Liver (tissue), 9 donors: Measurements from ENCODE around the gene SLC25A45. TPM values are rescaled to one million over a fixed set of nuclear protein-coding genes. Genes with fewer than 3 reads are reported as not detected.

Source experiments
- DNase-seq: peaks from one replicate; pipeline ENCODE4 v3.0.0-alpha.2; 2017; ENCODE audit warnings: low spot score
- H3K27ac ChIP-seq, 2 donors: one replicate each; pipeline ENCODE4 v1.7.0; 2013; ENCODE audit warnings: inconsistent platforms in 2 of 2, low read length in 2 of 2, control low read depth in 1 of 2, low read depth in 1 of 2, mild to moderate bottlenecking in 1 of 2
- H3K27me3 ChIP-seq, 4 donors: one replicate each; pipeline versions ENCODE4 v1.6.1 to v1.7.0; 2013; ENCODE audit warnings: low read length in 3 of 4, inconsistent platforms in 1 of 4, mild to moderate bottlenecking in 1 of 4, moderate library complexity in 1 of 4; ENCODE audit not compliant: control insufficient read depth in 4 of 4, insufficient read depth in 4 of 4
- H3K36me3 ChIP-seq, 4 donors: one replicate each; pipeline versions ENCODE4 v1.6.1 to v1.7.0; 2013; ENCODE audit warnings: low read length in 3 of 4, mild to moderate bottlenecking in 3 of 4, low read depth in 1 of 4, moderate library complexity in 1 of 4; ENCODE audit not compliant: control insufficient read depth in 4 of 4, insufficient read depth in 3 of 4
- H3K4me1 ChIP-seq, 4 donors: one replicate each; pipeline versions ENCODE4 v1.6.1 to v1.7.0; 2013; ENCODE audit warnings: low read length in 3 of 4, mild to moderate bottlenecking in 3 of 4, moderate library complexity in 1 of 4; ENCODE audit not compliant: control insufficient read depth in 4 of 4, insufficient read depth in 4 of 4
- H3K4me3 ChIP-seq, 3 donors: one replicate each; pipeline versions ENCODE4 v1.6.1 to v1.7.0; 2013; ENCODE audit warnings: low read length in 3 of 3, control low read depth in 1 of 3, low read depth in 1 of 3, mild to moderate bottlenecking in 1 of 3
- H3K9ac ChIP-seq, 2 donors: one replicate each; pipeline ENCODE4 v1.7.0; 2013; ENCODE audit warnings: low read length in 2 of 2, mild to moderate bottlenecking in 2 of 2, moderate library complexity in 2 of 2, control low read depth in 1 of 2, low read depth in 1 of 2
- H3K9me3 ChIP-seq, 4 donors: one replicate each; pipeline versions ENCODE4 v1.6.1 to v1.7.0; 2013; ENCODE audit warnings: low read length in 3 of 4; ENCODE audit not compliant: control insufficient read depth in 4 of 4
- EGR1 ChIP-seq, 2 donors: IDR thresholded peaks; 2 replicates each; pipeline ENCODE4 v1.6.1; 2016 to 2018; ENCODE audit warnings: antibody characterized with exemption in 2 of 2, low read depth in 2 of 2
- FOXA1 ChIP-seq: IDR thresholded peaks from 2 replicates; pipeline ENCODE4 v1.6.1; 2016; ENCODE audit warnings: antibody characterized with exemption
- GABPA ChIP-seq, 2 donors: IDR thresholded peaks in 1 of 2; conservative IDR thresholded peaks in 1 of 2; 2 replicates each; pipeline ENCODE4 v1.6.1; 2016; ENCODE audit warnings: antibody characterized with exemption in 2 of 2, mild to moderate bottlenecking in 1 of 2, moderate library complexity in 1 of 2
- HNF4A ChIP-seq, 2 donors: conservative IDR thresholded peaks; 2 replicates each; pipeline ENCODE4 v1.6.1; 2016; ENCODE audit warnings: antibody characterized with exemption in 2 of 2, mild to moderate bottlenecking in 2 of 2
- HNF4G ChIP-seq: IDR thresholded peaks from 2 replicates; pipeline ENCODE4 v1.6.1; 2016; ENCODE audit warnings: antibody characterized with exemption
- JUND ChIP-seq, 2 donors: IDR thresholded peaks; 2 replicates each; pipeline ENCODE4 v1.6.1; 2016; ENCODE audit warnings: antibody characterized with exemption in 2 of 2
- NR2F2 ChIP-seq: IDR thresholded peaks from 2 replicates; pipeline ENCODE4 v1.6.1; 2016; ENCODE audit warnings: antibody characterized with exemption
- RXRA ChIP-seq, 2 donors: IDR thresholded peaks; 2 replicates each; pipeline ENCODE4 v1.6.1; 2017 to 2018; ENCODE audit warnings: antibody characterized with exemption in 2 of 2, mild to moderate bottlenecking in 1 of 2
- SP1 ChIP-seq: IDR thresholded peaks from 2 replicates; pipeline ENCODE4 v1.6.1; 2018; ENCODE audit warnings: antibody characterized with exemption, mild to moderate bottlenecking
- TAF1 ChIP-seq: conservative IDR thresholded peaks from 2 replicates; pipeline ENCODE4 v1.6.1; 2016; ENCODE audit warnings: antibody characterized with exemption, mild to moderate bottlenecking
- YY1 ChIP-seq: IDR thresholded peaks from 2 replicates; pipeline ENCODE4 v1.6.1; 2016; ENCODE audit warnings: antibody characterized with exemption, mild to moderate bottlenecking
- WGBS: extraction: QIAGEN DNeasy Blood & Tissue Kit; methylation state at CpG from one replicate; pipeline ENCODE4 v1.1.7; 2013; 5-methylcytosine and 5-hydroxymethylcytosine counted together
- polyA plus RNA-seq, 2 donors: library from polyadenylated mRNA; stranded (reverse) in 1 of 2; unstranded in 1 of 2; fragments of 200-250 nt in 1 of 2; fragments of >200 nt in 1 of 2; fragmentation: Nextera tagmentation in 1 of 2; extraction: Ambion mirVana in 1 of 2; gene quantifications; one replicate each; pipeline versions ENCODE4 v1.2.1 to v1.2.3, GENCODE V29; 2013 to 2015
- total RNA-seq, 2 donors: library from RNA; depleted of rRNA; stranded (reverse); fragments of >200 nt; gene quantifications; one replicate each; pipeline ENCODE4 v1.2.3, GENCODE V29; 2014
- TF ChIP-seq, protein P1 (sequence below): IDR thresholded peaks from 2 replicates; pipeline ENCODE4 v1.6.1; 2016; ENCODE audit warnings: antibody characterized with exemption
- TF ChIP-seq, protein P2 (sequence below): IDR thresholded peaks from 2 replicates; pipeline ENCODE4 v1.6.1; 2016; ENCODE audit warnings: antibody characterized with exemption
- TF ChIP-seq, protein P3 (sequence below): IDR thresholded peaks from 2 replicates; pipeline ENCODE4 v1.6.1; 2016; ENCODE audit warnings: antibody characterized with exemption
- TF ChIP-seq, protein P4 (sequence below): IDR thresholded peaks from 2 replicates; pipeline ENCODE4 v1.6.1; 2016; ENCODE audit warnings: antibody characterized with exemption, mild to moderate bottlenecking
- donor health status: healthy.
- donor health status: healthy.
- donor health status: healthy.
- donor health status: healthy.
- donor health status: healthy.

Gene SLC25A45
- total and polyA plus RNA-seq, 4 donors = 4.5 to 6.8 (median 5.3) TPM

DNA sequence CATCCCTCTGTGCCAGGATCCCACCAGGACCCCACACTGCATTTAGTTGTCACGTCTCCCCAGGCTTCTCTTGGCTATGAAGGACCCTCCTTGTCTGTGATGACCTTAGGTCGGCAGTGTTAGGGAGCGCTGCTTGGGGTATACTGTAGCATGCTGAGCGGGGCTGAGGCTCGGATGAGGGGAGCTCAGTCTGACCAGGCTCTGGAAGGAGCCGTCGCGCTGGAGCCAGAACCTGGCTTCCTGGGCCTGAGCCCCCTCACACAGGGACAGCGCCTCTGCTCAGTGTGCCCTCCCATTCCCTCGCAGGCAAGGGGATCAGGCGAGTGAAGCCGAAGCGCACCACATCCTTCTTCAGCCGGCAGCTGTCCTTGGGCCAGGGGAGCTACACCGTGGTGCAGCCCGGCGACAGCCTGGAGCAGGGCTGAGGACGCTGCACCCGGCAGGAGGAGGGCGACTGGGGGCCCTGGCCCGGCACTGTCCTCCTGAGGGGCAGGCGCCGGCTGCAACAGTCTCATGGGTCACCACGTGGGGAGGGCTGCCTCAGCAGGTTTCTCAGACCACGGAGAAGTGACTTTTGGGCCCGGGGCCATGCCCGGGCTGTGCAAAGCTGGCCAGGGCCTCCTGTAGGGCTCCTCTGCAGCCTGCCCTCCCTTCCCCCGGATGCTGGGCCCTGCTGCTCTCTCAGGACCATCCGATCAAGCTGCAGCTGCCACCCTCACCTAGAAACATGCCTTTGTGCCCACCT, 28.7 kb upstream of the SLC25A45 start:
- Histone ChIP-seq H3K27ac (no peak overlapping the region), H3K4me3 (no peak overlapping the region), H3K36me3 (peaks cover 1 to 25% (median 6%) of the 10 kb centered on the region in 4 donors), H3K27me3 (no peaks in the 10 kb centered on the region), H3K9me3 (no peaks in the 10 kb centered on the region), H3K9ac (no peak overlapping the region), H3K4me1 (peaks cover 0 to 8% (median 4%) of the 10 kb centered on the region in 4 donors)
- DNase-seq = no peak
- no peak for TF ChIP-seq GABPA (IDR thresholded peaks at IDR 0.05 in 1 of 2, conservative IDR thresholded peaks at IDR 0.05 in 1 of 2)
- TF ChIP-seq, protein P1, sequence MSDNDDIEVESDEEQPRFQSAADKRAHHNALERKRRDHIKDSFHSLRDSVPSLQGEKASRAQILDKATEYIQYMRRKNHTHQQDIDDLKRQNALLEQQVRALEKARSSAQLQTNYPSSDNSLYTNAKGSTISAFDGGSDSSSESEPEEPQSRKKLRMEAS = no peak
- no peak for TF ChIP-seq NR2F2
- TF ChIP-seq EGR1 (IDR thresholded peaks at IDR 0.05; ENCODE audit: low read depth in 2 of 2) = no peak
- WGBS = 90% methylated on average over 29 of the region's 29 CpGs

DNA sequence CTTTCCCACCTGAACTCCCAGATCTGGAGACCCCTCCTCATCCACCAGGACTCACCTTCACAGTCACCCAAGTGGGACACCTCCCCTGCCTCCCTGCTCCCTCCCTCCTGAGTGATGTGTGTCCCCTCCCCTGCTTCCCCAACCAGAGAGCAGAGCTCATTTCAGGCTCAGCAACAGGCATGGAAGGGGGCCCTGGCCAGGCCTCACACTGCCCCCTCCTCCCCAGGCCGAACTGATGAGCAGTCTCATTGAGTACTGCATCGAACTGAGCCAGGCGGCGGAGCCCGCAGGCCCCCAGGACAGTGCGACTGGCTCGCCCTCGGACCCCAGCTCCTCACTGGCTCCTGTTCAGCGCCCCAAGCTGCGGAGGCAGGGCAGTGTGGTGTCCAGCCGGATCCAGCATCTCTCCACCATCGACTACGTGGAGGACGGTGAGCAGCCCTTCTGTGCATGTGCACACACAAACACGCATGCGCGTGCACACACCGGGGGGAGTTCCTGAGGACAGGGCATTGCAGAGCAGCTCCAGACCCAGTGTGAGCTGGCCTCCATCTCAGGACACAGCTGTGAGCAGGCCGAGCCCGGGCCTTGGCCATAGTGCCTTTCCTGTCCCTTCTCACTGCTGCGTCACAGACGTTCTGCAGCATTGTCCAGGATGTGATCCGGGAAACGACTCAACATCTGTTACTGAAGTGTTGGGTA, 22.3 kb upstream of the SLC25A45 start:
- H3K27ac ChIP-seq = no peak overlapping the region
- no peak overlapping the region for H3K4me3 ChIP-seq
- no peaks in the 10 kb centered on the region for H3K27me3 ChIP-seq
- peaks cover 2 to 31% (median 11%) of the 10 kb centered on the region in 4 donors for H3K36me3 ChIP-seq
- peaks cover 0 to 4% (median 0%) of the 10 kb centered on the region in 4 donors for H3K4me1 ChIP-seq
- H3K9ac ChIP-seq = no peak overlapping the region
- whole genome bisulfite sequencing = 94% methylated on average over 24 of the region's 24 CpGs
- H3K9me3 ChIP-seq = no peaks in the 10 kb centered on the region
- no peak for DNase-seq
- TF ChIP-seq RXRA (IDR thresholded peaks at IDR 0.05) (no peak), NR2F2 (no peak), HNF4G (no peak), JUND (IDR thresholded peaks at IDR 0.05) (no peak), HNF4A (conservative IDR thresholded peaks at IDR 0.05) (no peak)
- TF ChIP-seq, protein P2, sequence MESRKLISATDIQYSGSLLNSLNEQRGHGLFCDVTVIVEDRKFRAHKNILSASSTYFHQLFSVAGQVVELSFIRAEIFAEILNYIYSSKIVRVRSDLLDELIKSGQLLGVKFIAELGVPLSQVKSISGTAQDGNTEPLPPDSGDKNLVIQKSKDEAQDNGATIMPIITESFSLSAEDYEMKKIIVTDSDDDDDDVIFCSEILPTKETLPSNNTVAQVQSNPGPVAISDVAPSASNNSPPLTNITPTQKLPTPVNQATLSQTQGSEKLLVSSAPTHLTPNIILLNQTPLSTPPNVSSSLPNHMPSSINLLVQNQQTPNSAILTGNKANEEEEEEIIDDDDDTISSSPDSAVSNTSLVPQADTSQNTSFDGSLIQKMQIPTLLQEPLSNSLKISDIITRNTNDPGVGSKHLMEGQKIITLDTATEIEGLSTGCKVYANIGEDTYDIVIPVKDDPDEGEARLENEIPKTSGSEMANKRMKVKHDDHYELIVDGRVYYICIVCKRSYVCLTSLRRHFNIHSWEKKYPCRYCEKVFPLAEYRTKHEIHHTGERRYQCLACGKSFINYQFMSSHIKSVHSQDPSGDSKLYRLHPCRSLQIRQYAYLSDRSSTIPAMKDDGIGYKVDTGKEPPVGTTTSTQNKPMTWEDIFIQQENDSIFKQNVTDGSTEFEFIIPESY = no peak
- TF ChIP-seq, protein P1 = no peak
- TF ChIP-seq, protein P3, sequence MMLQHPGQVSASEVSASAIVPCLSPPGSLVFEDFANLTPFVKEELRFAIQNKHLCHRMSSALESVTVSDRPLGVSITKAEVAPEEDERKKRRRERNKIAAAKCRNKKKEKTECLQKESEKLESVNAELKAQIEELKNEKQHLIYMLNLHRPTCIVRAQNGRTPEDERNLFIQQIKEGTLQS = no peak

DNA sequence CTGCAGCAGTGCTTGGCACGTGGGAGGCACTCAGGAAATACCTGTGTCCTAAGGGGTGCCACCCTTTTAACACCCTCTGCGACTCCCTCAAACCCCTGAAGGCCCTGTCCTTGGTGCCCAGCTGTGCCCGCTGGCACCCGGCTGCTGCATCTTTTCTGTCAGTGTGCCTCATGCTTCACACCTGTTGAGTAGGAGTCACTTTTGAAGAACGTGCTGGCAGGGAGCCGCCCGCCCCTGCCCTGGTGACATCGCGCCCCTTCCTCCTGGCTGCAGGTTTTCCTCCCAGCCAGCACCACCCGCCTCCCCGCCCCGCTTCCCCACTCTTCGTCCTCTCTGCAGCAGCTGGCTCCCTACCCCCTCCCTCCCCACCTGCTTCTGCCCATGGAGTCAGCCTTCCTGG, 21.8 kb upstream of the SLC25A45 start:
- no peak for DNase-seq
- Histone ChIP-seq H3K9me3 (no peaks in the 10 kb centered on the region), H3K36me3 (peaks cover 2 to 29% (median 13%) of the 10 kb centered on the region in 4 donors), H3K4me3 (no peak overlapping the region), H3K27me3 (no peaks in the 10 kb centered on the region), H3K9ac (no peak overlapping the region), H3K4me1 (peaks cover 0 to 4% (median 0%) of the 10 kb centered on the region in 4 donors), H3K27ac (peak overlapping the region in 1 of 2 donors; percentile 47)
- 87% methylated on average over 13 of the region's 13 CpGs for WGBS
- TF ChIP-seq, protein P2 = no peak
- TF ChIP-seq SP1 = no peak
- no peak for TF ChIP-seq HNF4A (conservative IDR thresholded peaks at IDR 0.05)
- no peak for TF ChIP-seq TAF1
- no peak for TF ChIP-seq NR2F2
- TF ChIP-seq GABPA (IDR thresholded peaks at IDR 0.05 in 1 of 2, conservative IDR thresholded peaks at IDR 0.05 in 1 of 2) = no peak
- no peak for TF ChIP-seq HNF4G
- TF ChIP-seq YY1 = no peak
- TF ChIP-seq, protein P4, sequence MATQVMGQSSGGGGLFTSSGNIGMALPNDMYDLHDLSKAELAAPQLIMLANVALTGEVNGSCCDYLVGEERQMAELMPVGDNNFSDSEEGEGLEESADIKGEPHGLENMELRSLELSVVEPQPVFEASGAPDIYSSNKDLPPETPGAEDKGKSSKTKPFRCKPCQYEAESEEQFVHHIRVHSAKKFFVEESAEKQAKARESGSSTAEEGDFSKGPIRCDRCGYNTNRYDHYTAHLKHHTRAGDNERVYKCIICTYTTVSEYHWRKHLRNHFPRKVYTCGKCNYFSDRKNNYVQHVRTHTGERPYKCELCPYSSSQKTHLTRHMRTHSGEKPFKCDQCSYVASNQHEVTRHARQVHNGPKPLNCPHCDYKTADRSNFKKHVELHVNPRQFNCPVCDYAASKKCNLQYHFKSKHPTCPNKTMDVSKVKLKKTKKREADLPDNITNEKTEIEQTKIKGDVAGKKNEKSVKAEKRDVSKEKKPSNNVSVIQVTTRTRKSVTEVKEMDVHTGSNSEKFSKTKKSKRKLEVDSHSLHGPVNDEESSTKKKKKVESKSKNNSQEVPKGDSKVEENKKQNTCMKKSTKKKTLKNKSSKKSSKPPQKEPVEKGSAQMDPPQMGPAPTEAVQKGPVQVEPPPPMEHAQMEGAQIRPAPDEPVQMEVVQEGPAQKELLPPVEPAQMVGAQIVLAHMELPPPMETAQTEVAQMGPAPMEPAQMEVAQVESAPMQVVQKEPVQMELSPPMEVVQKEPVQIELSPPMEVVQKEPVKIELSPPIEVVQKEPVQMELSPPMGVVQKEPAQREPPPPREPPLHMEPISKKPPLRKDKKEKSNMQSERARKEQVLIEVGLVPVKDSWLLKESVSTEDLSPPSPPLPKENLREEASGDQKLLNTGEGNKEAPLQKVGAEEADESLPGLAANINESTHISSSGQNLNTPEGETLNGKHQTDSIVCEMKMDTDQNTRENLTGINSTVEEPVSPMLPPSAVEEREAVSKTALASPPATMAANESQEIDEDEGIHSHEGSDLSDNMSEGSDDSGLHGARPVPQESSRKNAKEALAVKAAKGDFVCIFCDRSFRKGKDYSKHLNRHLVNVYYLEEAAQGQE = no peak
- TF ChIP-seq JUND (IDR thresholded peaks at IDR 0.05) = no peak
- TF ChIP-seq, protein P3 = no peak
- no peak for TF ChIP-seq FOXA1
